ENCODE data around the gene SLC39A12.

- TF ChIP-seq CTCF (IDR thresholded peaks at IDR 0.05) (no peak), POLR2A (IDR thresholded peaks at IDR 0.05) (no peak), POLR2AphosphoS5 (IDR thresholded peaks at IDR 0.05) (no peak)
Measured at GRCh38 chr10:17905491-17905890, 46.2 kb upstream of the SLC39A12 start.

Measured in breast epithelium (tissue), 3 donors.